ENCODE measurements around the gene SRGAP3. TPM values are rescaled to one million over a fixed set of nuclear protein-coding genes. Genes with fewer than 3 reads are reported as not detected.

The SRGAP3 gene
- total RNA-seq, 2 experiments from 2014 or later = 2.2 to 3.5 TPM

Other genes starting within 250 kb of the SRGAP3 start
- gene THUMPD3, start 113.4 kb upstream of the SRGAP3 start, total RNA-seq = 10 to 100 TPM; 55.8 to 60.6 TPM
- 100 to 1,000 TPM in 1 of 2 experiments, 10 to 100 TPM in 1; 98.0 to 103 TPM for gene SETD5, start 148.0 kb upstream of the SRGAP3 start, total RNA-seq